Esophagus muscularis mucosa (tissue), 3 donors: Measurements from ENCODE around the gene CHST9.

Experiments used
- POLR2A ChIP-seq: fragments of 450-650 bp; IDR thresholded peaks from one replicate; pipeline ENCODE4 v1.6.1; 2017; ENCODE audit warnings: antibody characterized with exemption, moderate library complexity, mild to moderate bottlenecking, low read depth
- POLR2AphosphoS5 ChIP-seq, 2 donors: sonication (generic); formaldehyde crosslinking; IDR thresholded peaks; one replicate each; pipeline ENCODE4 v1.6.1; 2017; ENCODE audit warnings: antibody characterized with exemption in 2 of 2
- TF ChIP-seq, protein P1 (sequence below), 3 experiments: fragments of 200-600 bp in 2 of 3; fragments of 450-650 bp in 1 of 3; sonication (generic) in 2 of 3; IDR thresholded peaks; one replicate each; pipeline ENCODE4 v1.5.1; 2017 to 2019; ENCODE audit warnings: antibody characterized with exemption in 3 of 3, mild to moderate bottlenecking in 2 of 3, moderate library complexity in 1 of 3

DNA sequence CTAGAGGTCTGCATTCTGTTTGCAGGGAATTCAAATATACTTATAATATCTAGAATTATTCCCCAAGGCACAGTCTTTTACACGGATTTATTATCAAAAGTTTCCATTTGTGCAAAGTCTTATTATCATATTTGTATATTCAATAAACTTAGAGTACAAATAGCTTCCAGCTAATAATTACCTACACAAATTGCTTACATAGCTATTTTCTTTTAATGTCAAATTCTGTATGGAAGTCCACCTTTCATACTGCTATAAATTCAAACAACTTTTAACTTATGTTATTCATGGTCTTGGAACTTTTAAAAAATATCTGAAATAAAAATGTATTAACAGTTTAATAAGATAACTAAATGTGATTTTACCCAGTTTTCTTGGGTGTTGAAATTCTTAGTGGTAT is 13.1 kb downstream of the CHST9 start:
- TF ChIP-seq, protein P1, sequence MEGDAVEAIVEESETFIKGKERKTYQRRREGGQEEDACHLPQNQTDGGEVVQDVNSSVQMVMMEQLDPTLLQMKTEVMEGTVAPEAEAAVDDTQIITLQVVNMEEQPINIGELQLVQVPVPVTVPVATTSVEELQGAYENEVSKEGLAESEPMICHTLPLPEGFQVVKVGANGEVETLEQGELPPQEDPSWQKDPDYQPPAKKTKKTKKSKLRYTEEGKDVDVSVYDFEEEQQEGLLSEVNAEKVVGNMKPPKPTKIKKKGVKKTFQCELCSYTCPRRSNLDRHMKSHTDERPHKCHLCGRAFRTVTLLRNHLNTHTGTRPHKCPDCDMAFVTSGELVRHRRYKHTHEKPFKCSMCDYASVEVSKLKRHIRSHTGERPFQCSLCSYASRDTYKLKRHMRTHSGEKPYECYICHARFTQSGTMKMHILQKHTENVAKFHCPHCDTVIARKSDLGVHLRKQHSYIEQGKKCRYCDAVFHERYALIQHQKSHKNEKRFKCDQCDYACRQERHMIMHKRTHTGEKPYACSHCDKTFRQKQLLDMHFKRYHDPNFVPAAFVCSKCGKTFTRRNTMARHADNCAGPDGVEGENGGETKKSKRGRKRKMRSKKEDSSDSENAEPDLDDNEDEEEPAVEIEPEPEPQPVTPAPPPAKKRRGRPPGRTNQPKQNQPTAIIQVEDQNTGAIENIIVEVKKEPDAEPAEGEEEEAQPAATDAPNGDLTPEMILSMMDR (IDR thresholded peaks at IDR 0.05) = no peak
- TF ChIP-seq POLR2AphosphoS5 (IDR thresholded peaks at IDR 0.05) (no peak), POLR2A (no peak)
